Common myeloid progenitor, CD34-positive (primary cell): ENCODE results near the gene OTOG.

Experiments
- CTCF ChIA-PET: fragments of 350-600 bp; sonication (Branson Sonifier 250); formaldehyde crosslinking; loops from one replicate; lab custom pipeline; 2021; ENCODE audit warnings: antibody characterized with exemption; lab: Charles Lee
- POLR2A ChIA-PET: fragments of 350-600 bp; sonication (Branson Sonifier 250); formaldehyde crosslinking; loops from one replicate; lab custom pipeline; 2021; ENCODE audit warnings: antibody characterized with exemption; lab: Charles Lee
- DNase-seq, 3 donors: peaks; one replicate each; pipeline versions ENCODE4 v3.0.0 to v3.0.0-alpha.2; 2013
- H3K27ac ChIP-seq, 2 experiments: 1 replicate in 1 of 2; 2 replicates in 1 of 2; pipeline ENCODE4 v1.7.0; 2013; ENCODE audit warnings: inconsistent platforms in 2 of 2, low read length in 2 of 2, mild to moderate bottlenecking in 2 of 2, low read depth in 1 of 2, moderate library complexity in 1 of 2; ENCODE audit not compliant: severe bottlenecking in 2 of 2, insufficient read depth in 1 of 2, poor library complexity in 1 of 2
- H3K27me3 ChIP-seq, 5 experiments: replicated peaks in 2 of 5; 1 replicate in 3 of 5; 2 replicates in 2 of 5; pipeline versions ENCODE4 v1.6.1 to v1.7.0; 2013; ENCODE audit warnings: low read length in 4 of 5, mild to moderate bottlenecking in 2 of 5, moderate library complexity in 2 of 5, inconsistent platforms in 1 of 5; ENCODE audit not compliant: insufficient read depth in 5 of 5, control insufficient read depth in 4 of 5
- H3K36me3 ChIP-seq, 4 experiments: 1 replicate in 2 of 4; 2 replicates in 2 of 4; pipeline versions ENCODE4 v1.6.1 to v1.7.0; 2013; ENCODE audit warnings: low read length in 3 of 4, control low read depth in 1 of 4, mild to moderate bottlenecking in 1 of 4; ENCODE audit not compliant: control insufficient read depth in 4 of 4, insufficient read depth in 4 of 4
- H3K4me1 ChIP-seq, 4 experiments: 1 replicate in 3 of 4; 2 replicates in 1 of 4; pipeline versions ENCODE4 v1.6.1 to v1.7.1; 2013; ENCODE audit warnings: low read length in 3 of 4, mild to moderate bottlenecking in 3 of 4, control low read depth in 1 of 4, inconsistent platforms in 1 of 4, moderate library complexity in 1 of 4; ENCODE audit not compliant: control insufficient read depth in 4 of 4, insufficient read depth in 4 of 4; ENCODE audit errors: control extremely low read depth in 1 of 4
- H3K4me3 ChIP-seq, 7 experiments: 1 replicate in 4 of 7; 2 replicates in 3 of 7; pipeline versions ENCODE4 v1.5.1 to v1.7.0; 2013; ENCODE audit warnings: mild to moderate bottlenecking in 7 of 7, low read length in 6 of 7, moderate library complexity in 6 of 7, inconsistent platforms in 2 of 7, low read depth in 2 of 7, control low read depth in 1 of 7; ENCODE audit not compliant: insufficient read depth in 4 of 7, control insufficient read depth in 1 of 7; ENCODE audit errors: extremely low read depth in 1 of 7
- H3K9me3 ChIP-seq, 5 experiments: 1 replicate in 4 of 5; 2 replicates in 1 of 5; pipeline versions ENCODE4 v1.6.1 to v1.7.1; 2013; ENCODE audit warnings: low read length in 4 of 5, mild to moderate bottlenecking in 2 of 5, inconsistent platforms in 1 of 5, low read depth in 1 of 5, moderate library complexity in 1 of 5; ENCODE audit not compliant: control insufficient read depth in 4 of 5, insufficient read depth in 2 of 5; ENCODE audit errors: control extremely low read depth in 1 of 5
- WGBS: methylation state at CpG from one replicate; pipeline ENCODE4 v1.1.5; 2013; ENCODE audit not compliant: insufficient coverage; 5-methylcytosine and 5-hydroxymethylcytosine counted together

OTOG gene

GRCh38 chr11:17561526-17561925 is 14.5 kb downstream of the OTOG start:
- ChIA-PET CTCF (no interaction called here), POLR2A (no interaction called here)
- Histone ChIP-seq H3K4me3 (no peak overlapping the region), H3K27me3 (peaks cover 0 to 4% (median 0%) of the 10 kb centered on the region in 5 experiments), H3K27ac (no peak overlapping the region), H3K4me1 (no peaks in the 10 kb centered on the region), H3K36me3 (no peaks in the 10 kb centered on the region), H3K9me3 (no peaks in the 10 kb centered on the region)
- no peak for DNase-seq
- WGBS = 95% methylated on average over 8 of the region's 9 CpGs

GRCh38 chr11:17563231-17563646 is 16.2 kb downstream of the OTOG start:
- ChIA-PET POLR2A (interaction anchor here (0.6 kb wide), 1 partner anchor 224 kb away, joined by 4 read pairs; no protein-coding TSS in a partner anchor), CTCF (no interaction called here)
- Histone ChIP-seq H3K27ac (no peak overlapping the region), H3K9me3 (no peaks in the 10 kb centered on the region), H3K4me3 (no peak overlapping the region), H3K4me1 (no peaks in the 10 kb centered on the region), H3K27me3 (peaks cover 0 to 4% (median 0%) of the 10 kb centered on the region in 5 experiments), H3K36me3 (no peaks in the 10 kb centered on the region)
- peak in 2 of 3 donors; percentile 10 to 13 for DNase-seq

GRCh38 chr11:17563961-17564686 is 17.1 kb downstream of the OTOG start:
- WGBS = 88% methylated on average over 2 of the region's 4 CpGs
- ChIA-PET POLR2A (no interaction called here), CTCF (no interaction called here)
- DNase-seq = no peak
- no peaks in the 10 kb centered on the region for H3K36me3 ChIP-seq
- no peak overlapping the region for H3K4me3 ChIP-seq
- H3K9me3 ChIP-seq = no peaks in the 10 kb centered on the region
- peaks cover 0 to 4% (median 0%) of the 10 kb centered on the region in 5 experiments for H3K27me3 ChIP-seq
- no peak overlapping the region for H3K27ac ChIP-seq
- H3K4me1 ChIP-seq = no peaks in the 10 kb centered on the region

GRCh38 chr11:17564687-17565042 is 17.6 kb downstream of the OTOG start:
- no peak overlapping the region for H3K4me3 ChIP-seq
- POLR2A ChIA-PET = no interaction called here
- DNase-seq = no peak
- no peaks in the 10 kb centered on the region for H3K36me3 ChIP-seq
- H3K9me3 ChIP-seq = no peaks in the 10 kb centered on the region
- no peak overlapping the region for H3K27ac ChIP-seq
- CTCF ChIA-PET = no interaction called here
- H3K4me1 ChIP-seq = no peaks in the 10 kb centered on the region
- peaks cover 0 to 4% (median 0%) of the 10 kb centered on the region in 5 experiments for H3K27me3 ChIP-seq
- no CpG with 5 or more reads among the region's 2 CpGs for WGBS

GRCh38 chr11:17568944-17569343 is 21.9 kb downstream of the OTOG start:
- Histone ChIP-seq H3K4me3 (no peak overlapping the region), H3K27me3 (peaks cover 0 to 7% (median 2%) of the 10 kb centered on the region in 5 experiments), H3K36me3 (no peaks in the 10 kb centered on the region), H3K4me1 (peaks cover 0 to 7% (median 3%) of the 10 kb centered on the region in 4 experiments), H3K27ac (no peak overlapping the region), H3K9me3 (no peaks in the 10 kb centered on the region)
- ChIA-PET POLR2A (no interaction called here), CTCF (no interaction called here)
- DNase-seq = no peak
- 98% methylated on average over 4 of the region's 4 CpGs for WGBS

GRCh38 chr11:17570034-17570433 is 23.0 kb downstream of the OTOG start:
- H3K4me3 ChIP-seq = no peak overlapping the region
- no peaks in the 10 kb centered on the region for H3K36me3 ChIP-seq
- H3K27me3 ChIP-seq = peaks cover 0 to 7% (median 2%) of the 10 kb centered on the region in 5 experiments
- no peak for DNase-seq
- no peak overlapping the region for H3K27ac ChIP-seq
- peaks cover 0 to 7% (median 3%) of the 10 kb centered on the region in 4 experiments for H3K4me1 ChIP-seq
- ChIA-PET CTCF (no interaction called here), POLR2A (no interaction called here)
- 91% methylated on average over 17 of the region's 23 CpGs for WGBS
- no peaks in the 10 kb centered on the region for H3K9me3 ChIP-seq

GRCh38 chr11:17571431-17572358 is 24.6 kb downstream of the OTOG start:
- H3K4me1 ChIP-seq = peaks cover 0 to 7% (median 3%) of the 10 kb centered on the region in 4 experiments
- H3K27ac ChIP-seq = no peak overlapping the region
- WGBS = 71% methylated on average over 6 of the region's 14 CpGs
- H3K27me3 ChIP-seq = peaks cover 0 to 9% (median 2%) of the 10 kb centered on the region in 5 experiments
- ChIA-PET CTCF (no interaction called here), POLR2A (no interaction called here)
- H3K9me3 ChIP-seq = no peaks in the 10 kb centered on the region
- no peak for DNase-seq
- H3K4me3 ChIP-seq = no peak overlapping the region
- H3K36me3 ChIP-seq = no peaks in the 10 kb centered on the region
